ENCODE results near the gene GIN1.

- TF ChIP-seq POLR2AphosphoS5 (IDR thresholded peaks at IDR 0.05; ENCODE audit: low read depth, low read length) (no peak), TAF1 (IDR thresholded peaks at IDR 0.05; ENCODE audit: low read depth, low read length) (no peak)
Measured at GRCh38 chr5:103148213-103148612, 28.3 kb upstream of the GIN1 start.
